Tibial nerve (tissue), 4 donors: ENCODE measurements around the gene ADAMTS4.

ENCODE experiments used
- EP300 ChIP-seq, 2 donors: sonication (generic); formaldehyde crosslinking; IDR thresholded peaks; one replicate each; pipeline ENCODE4 v1.6.1; 2017; ENCODE audit warnings: antibody characterized with exemption in 2 of 2, mild to moderate bottlenecking in 1 of 2
- TF ChIP-seq, protein P1 (sequence below), 5 experiments: fragments of 200-600 bp in 3 of 5; fragments of 450-650 bp in 2 of 5; sonication (generic) in 3 of 5; IDR thresholded peaks; one replicate each; pipeline ENCODE4 v1.5.1; 2016 to 2019; ENCODE audit warnings: antibody characterized with exemption in 5 of 5, mild to moderate bottlenecking in 3 of 5, moderate library complexity in 2 of 5

DNA sequence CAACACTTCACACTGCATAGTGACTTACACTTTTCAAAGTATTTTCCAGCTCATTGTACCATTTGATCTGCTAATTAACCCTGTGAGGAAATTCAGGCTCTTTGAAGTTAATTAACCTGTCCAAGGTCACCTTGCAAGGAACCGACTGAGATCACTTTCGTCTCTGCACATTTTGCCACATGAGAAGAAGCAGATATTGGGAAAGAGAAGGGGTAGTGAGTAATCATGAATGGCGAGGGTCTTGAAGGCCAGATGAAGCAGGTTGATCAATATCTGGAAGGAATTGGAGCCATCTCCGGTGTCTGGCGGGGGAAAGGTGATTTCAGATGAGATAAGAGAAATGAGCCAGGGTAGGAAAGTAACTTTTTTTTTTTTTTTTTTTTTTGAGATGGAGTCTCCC lies 21.1 kb upstream of the ADAMTS4 start:
- TF ChIP-seq, protein P1, sequence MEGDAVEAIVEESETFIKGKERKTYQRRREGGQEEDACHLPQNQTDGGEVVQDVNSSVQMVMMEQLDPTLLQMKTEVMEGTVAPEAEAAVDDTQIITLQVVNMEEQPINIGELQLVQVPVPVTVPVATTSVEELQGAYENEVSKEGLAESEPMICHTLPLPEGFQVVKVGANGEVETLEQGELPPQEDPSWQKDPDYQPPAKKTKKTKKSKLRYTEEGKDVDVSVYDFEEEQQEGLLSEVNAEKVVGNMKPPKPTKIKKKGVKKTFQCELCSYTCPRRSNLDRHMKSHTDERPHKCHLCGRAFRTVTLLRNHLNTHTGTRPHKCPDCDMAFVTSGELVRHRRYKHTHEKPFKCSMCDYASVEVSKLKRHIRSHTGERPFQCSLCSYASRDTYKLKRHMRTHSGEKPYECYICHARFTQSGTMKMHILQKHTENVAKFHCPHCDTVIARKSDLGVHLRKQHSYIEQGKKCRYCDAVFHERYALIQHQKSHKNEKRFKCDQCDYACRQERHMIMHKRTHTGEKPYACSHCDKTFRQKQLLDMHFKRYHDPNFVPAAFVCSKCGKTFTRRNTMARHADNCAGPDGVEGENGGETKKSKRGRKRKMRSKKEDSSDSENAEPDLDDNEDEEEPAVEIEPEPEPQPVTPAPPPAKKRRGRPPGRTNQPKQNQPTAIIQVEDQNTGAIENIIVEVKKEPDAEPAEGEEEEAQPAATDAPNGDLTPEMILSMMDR (IDR thresholded peaks at IDR 0.05) = no peak
- TF ChIP-seq EP300 (IDR thresholded peaks at IDR 0.05) = no peak
